ENCODE data around the gene NHSL1.

Gene NHSL1

DNA sequence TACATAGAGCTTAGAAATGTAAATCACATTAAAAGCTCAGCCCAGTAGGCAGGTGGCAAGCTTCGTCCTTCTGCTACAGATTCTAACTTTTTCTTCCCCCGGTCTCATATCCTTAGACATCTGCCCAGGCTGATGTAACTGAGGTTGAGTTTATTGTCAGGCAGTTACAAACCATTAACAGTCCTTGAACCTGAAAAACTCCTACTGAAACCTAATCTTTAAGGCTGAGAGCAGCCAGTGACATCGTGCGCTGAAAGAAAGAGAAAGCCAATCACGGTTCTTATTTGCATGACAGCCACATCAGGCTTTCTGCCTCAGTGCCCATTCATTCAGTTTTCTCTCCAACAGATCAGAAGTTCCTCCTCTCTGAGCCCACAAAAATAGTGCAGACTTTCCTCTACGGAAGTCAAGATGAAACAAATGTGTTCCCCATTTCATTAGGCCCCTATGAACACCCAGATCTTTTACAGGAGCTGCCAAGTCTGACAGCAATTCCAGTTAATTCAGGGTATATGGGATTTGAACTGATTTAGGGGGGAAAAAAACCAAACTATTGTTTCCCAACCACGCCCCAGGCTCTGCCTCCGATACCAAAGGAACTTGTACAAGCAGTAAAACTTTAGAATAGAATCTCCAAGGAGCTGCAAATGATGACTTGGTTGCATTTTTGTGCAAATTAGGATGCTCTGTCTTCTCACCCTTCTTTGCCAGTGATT is at the start of gene NHSL1:
TSS of gene NHSL1 (minus strand) at position 192 of the 716 bp plus-strand sequence. CDS start 204 bp downstream, outside the sequence.
- no peaks in the 10 kb centered on the region for H3K9me3 ChIP-seq (ENCODE audit: control insufficient read depth, insufficient read depth, low read length)
- H3K9ac ChIP-seq (ENCODE audit: low read depth, low read length), result peak within 1 kb of the TSS; percentile 36
- peaks cover 4% of the 10 kb centered on the region; the same call in 1 of the 2 replicates for H3K36me3 ChIP-seq (ENCODE audit: insufficient read depth, low read length)
- peaks cover 33% of the 10 kb centered on the region for H3K4me1 ChIP-seq (ENCODE audit: insufficient read depth, low read length)

GRCh38 chr6:138546733-138547185 is 47.5 kb upstream of the NHSL1 start:
- peaks cover 21% of the 10 kb centered on the region for H3K4me1 ChIP-seq (ENCODE audit: insufficient read depth, low read length)
- H3K36me3 ChIP-seq (ENCODE audit: insufficient read depth, low read length), result no peaks in the 10 kb centered on the region
- H3K9me3 ChIP-seq (ENCODE audit: control insufficient read depth, insufficient read depth, low read length), result no peaks in the 10 kb centered on the region
- H3K9ac ChIP-seq (ENCODE audit: low read depth, low read length), result no peak overlapping the region

GRCh38 chr6:138545621-138545980 is 46.3 kb upstream of the NHSL1 start:
- H3K4me1 ChIP-seq (ENCODE audit: insufficient read depth, low read length), result peaks cover 32% of the 10 kb centered on the region
- H3K9me3 ChIP-seq (ENCODE audit: control insufficient read depth, insufficient read depth, low read length), result no peaks in the 10 kb centered on the region
- H3K36me3 ChIP-seq (ENCODE audit: insufficient read depth, low read length), result no peaks in the 10 kb centered on the region
- H3K9ac ChIP-seq (ENCODE audit: low read depth, low read length), result peak overlapping the region; percentile 33; the same call in 1 of the 2 replicates

DNA sequence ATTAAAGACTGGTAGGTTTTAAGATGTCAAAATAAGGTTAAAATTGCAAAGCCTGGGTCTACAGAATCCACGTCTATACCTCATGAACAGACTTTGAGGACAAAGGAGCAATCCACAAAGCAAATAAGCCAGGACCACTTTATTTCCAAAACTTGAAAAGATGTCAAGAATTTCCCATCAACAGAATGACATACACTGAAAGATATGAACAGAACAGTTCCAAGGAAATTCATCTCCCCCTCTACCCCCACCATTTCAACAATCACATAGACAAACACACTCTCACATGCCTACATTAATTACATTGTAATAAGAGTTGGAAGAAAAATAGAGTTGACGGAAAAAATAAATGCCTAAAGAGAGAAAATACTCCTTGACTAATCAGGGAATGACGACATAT is 45.2 kb upstream of the NHSL1 start:
- Histone ChIP-seq H3K36me3 (ENCODE audit: insufficient read depth, low read length) (no peaks in the 10 kb centered on the region), H3K4me1 (ENCODE audit: insufficient read depth, low read length) (peaks cover 43% of the 10 kb centered on the region), H3K9ac (ENCODE audit: low read depth, low read length) (no peak overlapping the region; the same call in 1 of the 2 replicates), H3K9me3 (ENCODE audit: control insufficient read depth, insufficient read depth, low read length) (no peaks in the 10 kb centered on the region)

DNA sequence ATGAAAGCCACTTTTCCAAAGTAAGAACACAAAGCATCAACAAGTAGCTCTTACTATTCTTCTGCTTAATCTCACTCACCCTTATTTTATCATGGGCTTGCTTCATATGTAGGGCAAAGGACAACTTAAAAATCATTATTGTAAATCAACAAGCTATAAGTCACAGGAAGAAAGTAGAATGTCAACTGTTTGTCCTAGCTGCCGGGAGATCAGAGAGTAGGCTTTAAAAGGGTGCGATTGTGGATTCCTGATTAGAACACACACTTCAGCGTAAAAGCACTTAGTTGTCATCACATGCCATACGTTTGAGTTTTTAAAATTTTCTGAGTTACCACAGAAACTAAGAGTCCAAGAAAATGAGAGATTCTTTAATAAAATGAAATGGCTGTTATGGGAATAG is 44.4 kb upstream of the NHSL1 start:
- Histone ChIP-seq H3K36me3 (ENCODE audit: insufficient read depth, low read length) (no peaks in the 10 kb centered on the region), H3K9ac (ENCODE audit: low read depth, low read length) (no peak overlapping the region), H3K4me1 (ENCODE audit: insufficient read depth, low read length) (peaks cover 51% of the 10 kb centered on the region), H3K9me3 (ENCODE audit: control insufficient read depth, insufficient read depth, low read length) (no peaks in the 10 kb centered on the region)

GRCh38 chr6:138541823-138542481 is 42.7 kb upstream of the NHSL1 start:
- H3K36me3 ChIP-seq (ENCODE audit: insufficient read depth, low read length), result no peaks in the 10 kb centered on the region
- no peak overlapping the region for H3K9ac ChIP-seq (ENCODE audit: low read depth, low read length)
- no peaks in the 10 kb centered on the region for H3K9me3 ChIP-seq (ENCODE audit: control insufficient read depth, insufficient read depth, low read length)
- peaks cover 56% of the 10 kb centered on the region for H3K4me1 ChIP-seq (ENCODE audit: insufficient read depth, low read length)

DNA sequence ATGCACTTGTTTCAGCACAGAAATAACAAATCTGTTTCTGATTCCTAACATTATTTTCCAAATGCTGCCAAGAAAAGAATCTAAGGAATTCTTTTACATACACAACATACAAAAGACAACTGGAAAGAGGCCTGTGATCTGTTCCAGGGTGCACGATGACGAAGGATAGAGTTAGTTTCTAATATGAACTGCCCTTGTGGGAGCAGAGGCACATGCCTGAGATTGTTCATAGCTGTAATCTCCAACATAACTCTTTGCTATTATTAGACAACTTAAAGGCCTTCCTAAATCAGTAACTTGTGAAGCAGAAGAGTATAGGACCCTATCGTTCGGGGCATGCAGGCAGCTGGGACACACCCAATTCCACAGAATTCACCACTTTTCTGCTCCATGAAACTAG is 41.2 kb upstream of the NHSL1 start:
- Histone ChIP-seq H3K4me1 (ENCODE audit: insufficient read depth, low read length) (peaks cover 51% of the 10 kb centered on the region), H3K9ac (ENCODE audit: low read depth, low read length) (no peak overlapping the region), H3K36me3 (ENCODE audit: insufficient read depth, low read length) (no peaks in the 10 kb centered on the region), H3K9me3 (ENCODE audit: control insufficient read depth, insufficient read depth, low read length) (no peaks in the 10 kb centered on the region)

DNA sequence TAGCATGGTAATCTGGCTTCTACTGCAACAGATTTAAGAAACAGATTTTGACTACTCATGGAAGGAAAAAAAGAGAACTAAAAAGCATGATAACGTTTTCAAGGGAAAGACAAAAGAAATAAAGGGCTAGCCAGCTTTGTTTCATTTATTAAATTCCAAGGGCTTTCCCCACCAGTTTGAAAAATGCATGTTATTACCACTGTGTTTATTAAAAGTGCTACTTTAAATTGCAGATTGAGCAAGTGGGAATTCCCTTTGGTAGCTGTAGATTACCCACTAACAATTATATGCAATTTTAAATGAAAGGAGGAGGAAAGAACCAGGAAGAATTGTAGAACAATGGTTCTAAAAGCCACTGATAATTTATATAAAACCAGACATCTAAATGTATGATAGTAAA is 40.6 kb upstream of the NHSL1 start:
- Histone ChIP-seq H3K9ac (ENCODE audit: low read depth, low read length) (no peak overlapping the region), H3K36me3 (ENCODE audit: insufficient read depth, low read length) (no peaks in the 10 kb centered on the region), H3K9me3 (ENCODE audit: control insufficient read depth, insufficient read depth, low read length) (no peaks in the 10 kb centered on the region), H3K4me1 (ENCODE audit: insufficient read depth, low read length) (peaks cover 51% of the 10 kb centered on the region)

- Histone ChIP-seq H3K9ac (ENCODE audit: low read depth, low read length) (no peak overlapping the region), H3K4me1 (ENCODE audit: insufficient read depth, low read length) (peaks cover 46% of the 10 kb centered on the region), H3K9me3 (ENCODE audit: control insufficient read depth, insufficient read depth, low read length) (peaks cover 3% of the 10 kb centered on the region; the same call in 1 of the 2 replicates)
Measured at GRCh38 chr6:138538390-138539031, 39.2 kb upstream of the NHSL1 start.

GRCh38 chr6:138537106-138537505 is 37.8 kb upstream of the NHSL1 start:
- H3K9ac ChIP-seq (ENCODE audit: low read depth, low read length), result no peak overlapping the region
- H3K9me3 ChIP-seq (ENCODE audit: control insufficient read depth, insufficient read depth, low read length), result peaks cover 3% of the 10 kb centered on the region; the same call in 1 of the 2 replicates
- H3K36me3 ChIP-seq (ENCODE audit: insufficient read depth, low read length), result no peaks in the 10 kb centered on the region
- H3K4me1 ChIP-seq (ENCODE audit: insufficient read depth, low read length), result peaks cover 39% of the 10 kb centered on the region

More at GRCh38 chr6:138538390-138539031, 39.2 kb upstream of the NHSL1 start:
- H3K36me3 ChIP-seq (ENCODE audit: insufficient read depth, low read length), result no peaks in the 10 kb centered on the region

GRCh38 chr6:138535728-138536455 is 36.6 kb upstream of the NHSL1 start:
- no peaks in the 10 kb centered on the region for H3K36me3 ChIP-seq (ENCODE audit: insufficient read depth, low read length)
- no peak overlapping the region for H3K9ac ChIP-seq (ENCODE audit: low read depth, low read length)
- peaks cover 3% of the 10 kb centered on the region; the same call in 1 of the 2 replicates for H3K9me3 ChIP-seq (ENCODE audit: control insufficient read depth, insufficient read depth, low read length)
- H3K4me1 ChIP-seq (ENCODE audit: insufficient read depth, low read length), result peaks cover 29% of the 10 kb centered on the region

GRCh38 chr6:138533667-138534066 is 34.4 kb upstream of the NHSL1 start:
- Histone ChIP-seq H3K9me3 (ENCODE audit: control insufficient read depth, insufficient read depth, low read length) (peaks cover 3% of the 10 kb centered on the region; the same call in 1 of the 2 replicates), H3K4me1 (ENCODE audit: insufficient read depth, low read length) (peaks cover 14% of the 10 kb centered on the region; the same call in 1 of the 2 replicates), H3K9ac (ENCODE audit: low read depth, low read length) (no peak overlapping the region), H3K36me3 (ENCODE audit: insufficient read depth, low read length) (no peaks in the 10 kb centered on the region)

DNA sequence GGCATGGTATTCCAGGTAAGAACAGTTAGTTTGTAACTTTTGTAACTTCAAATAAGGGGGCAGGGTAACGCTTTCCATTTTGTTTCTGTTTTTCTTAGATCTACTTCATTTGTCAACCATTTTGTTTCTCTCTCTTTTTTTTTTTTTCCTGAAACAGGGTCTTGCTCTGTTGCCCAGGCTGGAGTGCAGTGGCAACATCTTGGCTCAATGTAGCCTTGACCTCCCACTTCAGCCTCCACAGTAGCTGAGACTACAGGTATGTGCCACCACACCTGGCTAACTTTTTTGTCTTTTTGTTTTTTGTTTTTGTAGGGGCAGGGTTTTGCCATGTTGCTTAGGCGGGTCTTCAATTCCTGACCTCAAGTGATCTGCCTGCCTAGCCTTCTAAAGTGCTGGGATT is 32.1 kb upstream of the NHSL1 start:
- no peak overlapping the region for H3K9ac ChIP-seq (ENCODE audit: low read depth, low read length)
- peaks cover 28% of the 10 kb centered on the region for H3K4me1 ChIP-seq (ENCODE audit: insufficient read depth, low read length)
- H3K9me3 ChIP-seq (ENCODE audit: control insufficient read depth, insufficient read depth, low read length), result peaks cover 3% of the 10 kb centered on the region; the same call in 1 of the 2 replicates
- H3K36me3 ChIP-seq (ENCODE audit: insufficient read depth, low read length), result no peaks in the 10 kb centered on the region

DNA sequence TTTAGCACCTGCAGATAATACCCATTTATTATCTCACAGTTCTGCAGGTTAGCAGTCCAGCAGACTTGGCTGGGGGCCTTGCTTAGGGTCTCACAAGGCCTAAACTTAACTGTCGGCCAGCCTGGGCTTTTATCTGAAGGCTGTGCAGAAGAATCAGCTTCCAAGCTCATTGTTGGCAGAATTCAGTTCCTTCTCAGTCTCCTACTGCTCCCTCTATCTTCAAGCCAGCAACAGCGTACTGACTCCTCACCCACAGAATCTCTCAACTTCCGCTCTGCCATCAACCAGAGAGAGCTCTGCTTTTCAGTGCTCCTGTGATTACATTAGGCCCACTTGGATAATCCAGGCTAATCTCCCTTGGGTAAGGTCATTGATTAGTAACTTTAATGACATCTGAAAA is 30.2 kb upstream of the NHSL1 start:
- Histone ChIP-seq H3K9me3 (ENCODE audit: control insufficient read depth, insufficient read depth, low read length) (peaks cover 3% of the 10 kb centered on the region; the same call in 1 of the 2 replicates), H3K9ac (ENCODE audit: low read depth, low read length) (no peak overlapping the region), H3K4me1 (ENCODE audit: insufficient read depth, low read length) (peaks cover 30% of the 10 kb centered on the region), H3K36me3 (ENCODE audit: insufficient read depth, low read length) (no peaks in the 10 kb centered on the region)

Data from ES-I3 (cell line).